ENCODE measurements around the gene RHEB. TPM values are rescaled to one million over a fixed set of nuclear protein-coding genes. Genes with fewer than 3 reads are reported as not detected.

RHEB gene
- total and polyA plus RNA-seq, 8 donors: 18.5 to 141 (median 84.2) TPM

- WGBS, 5 donors: 92 to 97% (median 93%) methylated on average over 7 of the region's 7 CpGs
- no peak overlapping the region for H3K27ac ChIP-seq
- no peaks in the 10 kb centered on the region for H3K9me3 ChIP-seq
- no peak for DNase-seq
- H3K4me1 ChIP-seq: peaks cover 9 to 31% (median 23%) of the 10 kb centered on the region in 4 donors
- no peaks in the 10 kb centered on the region for H3K27me3 ChIP-seq
- intact Hi-C loops (cut with DNase I; ENCODE audit: low total_unique reads): no loop called here
- H3K36me3 ChIP-seq: no peaks in the 10 kb centered on the region
- TF ChIP-seq POLR2AphosphoS5 (IDR thresholded peaks at IDR 0.05) (no peak), CTCF (IDR thresholded peaks at IDR 0.05) (no peak), EP300 (IDR thresholded peaks at IDR 0.05) (no peak), POLR2A (IDR thresholded peaks at IDR 0.05) (no peak)
- H3K4me3 ChIP-seq: no peak overlapping the region
These were observed 29.4 kb upstream of the RHEB start for GRCh38 chr7:151549083-151549482.

DNA sequence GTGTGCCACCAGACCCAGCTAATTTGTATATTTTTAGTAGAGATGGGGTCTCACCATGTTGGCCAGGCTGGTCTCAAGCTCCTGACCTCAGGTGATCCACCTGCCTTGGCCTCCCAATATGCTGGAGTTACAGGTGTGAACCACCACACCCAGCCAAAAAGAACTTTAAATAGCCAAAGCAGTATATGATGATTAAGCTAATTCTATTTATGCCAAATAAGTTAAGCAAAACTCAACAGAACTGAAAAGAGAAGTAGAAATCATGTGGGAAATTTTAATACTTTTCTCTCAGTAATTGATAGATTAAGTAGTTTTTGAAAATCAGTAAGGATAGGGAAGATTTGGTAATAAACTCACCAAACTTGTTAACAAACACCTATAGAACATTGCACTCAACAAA is 24.5 kb upstream of the RHEB start:
- no peak overlapping the region for H3K4me3 ChIP-seq
- TF ChIP-seq POLR2A (IDR thresholded peaks at IDR 0.05) (no peak), CTCF (IDR thresholded peaks at IDR 0.05) (no peak), POLR2AphosphoS5 (IDR thresholded peaks at IDR 0.05) (no peak), EP300 (IDR thresholded peaks at IDR 0.05) (no peak)
- H3K27ac ChIP-seq: no peak overlapping the region
- peaks cover 0 to 8% (median 2%) of the 10 kb centered on the region in 4 donors for H3K4me1 ChIP-seq
- H3K36me3 ChIP-seq: no peaks in the 10 kb centered on the region
- H3K9me3 ChIP-seq: no peaks in the 10 kb centered on the region
- intact Hi-C loops (cut with DNase I; ENCODE audit: low total_unique reads): no loop called here
- DNase-seq: no peak
- no peaks in the 10 kb centered on the region for H3K27me3 ChIP-seq

DNA sequence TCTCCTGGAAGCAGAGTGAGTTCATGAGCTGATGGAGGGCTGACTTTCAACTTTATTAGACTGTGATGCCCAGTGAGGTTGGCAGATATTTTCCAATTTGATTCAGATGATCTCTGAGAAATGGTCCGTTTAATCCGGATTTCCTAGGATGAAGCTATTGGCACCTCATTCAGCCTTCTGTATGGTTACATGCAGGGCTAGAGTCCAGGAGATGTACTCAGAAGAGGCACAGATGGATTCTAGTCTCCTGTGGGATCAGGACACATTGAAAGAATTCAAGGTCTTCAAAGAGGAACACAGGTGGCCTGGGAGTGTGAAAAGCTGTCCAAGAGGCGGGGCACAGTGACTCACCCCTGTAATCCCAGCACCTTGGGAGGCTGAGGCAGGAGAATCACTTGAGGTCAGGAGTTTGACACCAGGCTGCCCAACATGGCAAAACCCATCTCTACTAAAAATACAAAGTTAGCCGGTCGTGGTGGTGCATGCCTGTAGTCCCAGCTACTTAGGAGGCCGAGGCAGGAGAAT is 23.0 kb upstream of the RHEB start:
- DNase-seq: no peak
- Histone ChIP-seq H3K27ac (no peak overlapping the region), H3K27me3 (no peaks in the 10 kb centered on the region), H3K4me3 (no peak overlapping the region), H3K4me1 (peaks cover 0 to 23% (median 11%) of the 10 kb centered on the region in 4 donors), H3K36me3 (no peaks in the 10 kb centered on the region), H3K9me3 (no peaks in the 10 kb centered on the region)
- 83 to 95% (median 92%) methylated on average over 6 of the region's 6 CpGs for WGBS, 5 donors
- TF ChIP-seq CTCF (IDR thresholded peaks at IDR 0.05): no peak
- intact Hi-C loops (cut with DNase I; ENCODE audit: low total_unique reads): no loop called here

- no peak for TF ChIP-seq POLR2AphosphoS5 (IDR thresholded peaks at IDR 0.05)
- Histone ChIP-seq H3K36me3 (no peaks in the 10 kb centered on the region), H3K4me1 (peaks cover 0 to 27% (median 14%) of the 10 kb centered on the region in 4 donors), H3K27me3 (no peaks in the 10 kb centered on the region), H3K9me3 (no peaks in the 10 kb centered on the region), H3K27ac (no peak overlapping the region), H3K4me3 (no peak overlapping the region)
- intact Hi-C loops (cut with DNase I; ENCODE audit: low total_unique reads): no loop called here
- 83 to 88% (median 85%) methylated on average over 17 of the region's 17 CpGs for WGBS, 5 donors
- no peak for DNase-seq
These were observed 22.2 kb upstream of the RHEB start for GRCh38 chr7:151541709-151542499.

GRCh38 chr7:151540146-151540545 is 20.5 kb upstream of the RHEB start:
- WGBS, 5 donors: 94 to 96% (median 95%) methylated on average over 4 of the region's 4 CpGs
- Histone ChIP-seq H3K4me3 (no peak overlapping the region), H3K36me3 (no peaks in the 10 kb centered on the region), H3K4me1 (peaks cover 0 to 27% (median 14%) of the 10 kb centered on the region in 4 donors), H3K9me3 (no peaks in the 10 kb centered on the region), H3K27ac (peak overlapping the region in 1 of 5 donors; percentile 72), H3K27me3 (no peaks in the 10 kb centered on the region)
- TF ChIP-seq POLR2A (IDR thresholded peaks at IDR 0.05) (no peak), POLR2AphosphoS5 (IDR thresholded peaks at IDR 0.05) (no peak), EP300 (IDR thresholded peaks at IDR 0.05) (no peak), CTCF (IDR thresholded peaks at IDR 0.05) (no peak)
- intact Hi-C loops (cut with DNase I; ENCODE audit: low total_unique reads): no loop called here
- no peak for DNase-seq

All from stomach (tissue), 9 donors.